ENCODE results near the gene RHOB. TPM values are rescaled to one million over a fixed set of nuclear protein-coding genes. Genes with fewer than 3 reads are reported as not detected.

The RHOB gene
- total RNA-seq, 2 donors from 2014 or later: 77.5 to 165 TPM

GRCh38 chr2:20431301-20431698 lies 15.6 kb upstream of the RHOB start:
- H3K9ac ChIP-seq (ENCODE audit: low read depth in 2 of 2, low read length in 2 of 2): no peak overlapping the region
- no peak for TF ChIP-seq CTCF (IDR thresholded peaks at IDR 0.05)
- no peaks in the 10 kb centered on the region for H3K4me1 ChIP-seq
- H3K27ac ChIP-seq: no peak overlapping the region
- H3K36me3 ChIP-seq: no peaks in the 10 kb centered on the region
- no peaks in the 10 kb centered on the region for H3K9me3 ChIP-seq
- H3K27me3 ChIP-seq: no peaks in the 10 kb centered on the region
- no peak for DNase-seq
- intact Hi-C loops (cut with DNase I): no loop called here
- no peak overlapping the region for H3K4me3 ChIP-seq

GRCh38 chr2:20431772-20432171 lies 15.1 kb upstream of the RHOB start:
- no peak for DNase-seq
- Histone ChIP-seq H3K27me3 (no peaks in the 10 kb centered on the region), H3K4me3 (no peak overlapping the region), H3K9me3 (no peaks in the 10 kb centered on the region), H3K36me3 (no peaks in the 10 kb centered on the region), H3K4me1 (no peaks in the 10 kb centered on the region), H3K27ac (no peak overlapping the region), H3K9ac (ENCODE audit: low read depth in 2 of 2, low read length in 2 of 2) (no peak overlapping the region)
- no peak for TF ChIP-seq CTCF (IDR thresholded peaks at IDR 0.05)
- intact Hi-C loops (cut with DNase I): no loop called here

GRCh38 chr2:20432714-20433113 lies 14.2 kb upstream of the RHOB start:
- no peak overlapping the region for H3K4me3 ChIP-seq
- no peaks in the 10 kb centered on the region for H3K9me3 ChIP-seq
- no peak for DNase-seq
- no peaks in the 10 kb centered on the region for H3K4me1 ChIP-seq
- TF ChIP-seq CTCF (IDR thresholded peaks at IDR 0.05): no peak
- H3K27ac ChIP-seq: no peak overlapping the region
- no peaks in the 10 kb centered on the region for H3K36me3 ChIP-seq
- no peak overlapping the region for H3K9ac ChIP-seq (ENCODE audit: low read depth in 2 of 2, low read length in 2 of 2)
- intact Hi-C loops (cut with DNase I): no loop called here
- H3K27me3 ChIP-seq: no peaks in the 10 kb centered on the region

GRCh38 chr2:20433249-20433648 lies 13.6 kb upstream of the RHOB start:
- no peak overlapping the region for H3K27ac ChIP-seq
- H3K36me3 ChIP-seq: no peaks in the 10 kb centered on the region
- H3K9ac ChIP-seq (ENCODE audit: low read depth in 2 of 2, low read length in 2 of 2): no peak overlapping the region
- TF ChIP-seq CTCF (IDR thresholded peaks at IDR 0.05): no peak
- H3K9me3 ChIP-seq: no peaks in the 10 kb centered on the region
- no peak for DNase-seq
- no peaks in the 10 kb centered on the region for H3K4me1 ChIP-seq
- intact Hi-C loops (cut with DNase I): no loop called here
- no peaks in the 10 kb centered on the region for H3K27me3 ChIP-seq
- no peak overlapping the region for H3K4me3 ChIP-seq

- Histone ChIP-seq H3K27ac (no peak overlapping the region), H3K36me3 (no peaks in the 10 kb centered on the region), H3K4me3 (no peak overlapping the region), H3K27me3 (no peaks in the 10 kb centered on the region), H3K4me1 (peaks cover 4% of the 10 kb centered on the region), H3K9ac (ENCODE audit: low read depth in 2 of 2, low read length in 2 of 2) (no peak overlapping the region), H3K9me3 (no peaks in the 10 kb centered on the region)
- intact Hi-C loops (cut with DNase I): no loop called here
- no peak for TF ChIP-seq CTCF (IDR thresholded peaks at IDR 0.05)
- DNase-seq: no peak
Observed at GRCh38 chr2:20433946-20434553, 12.8 kb upstream of the RHOB start.

Measured in colonic mucosa (tissue), 4 donors.